ENCODE results near the gene SLC27A6. TPM values are rescaled to one million over a fixed set of nuclear protein-coding genes. Genes with fewer than 3 reads are reported as not detected.
"Not testable (repeated sequence)": the region's sequence is repeated elsewhere in the genome, so short reads cannot be mapped to it uniquely, and the experiment has no call there.

SLC27A6 gene, protein sequence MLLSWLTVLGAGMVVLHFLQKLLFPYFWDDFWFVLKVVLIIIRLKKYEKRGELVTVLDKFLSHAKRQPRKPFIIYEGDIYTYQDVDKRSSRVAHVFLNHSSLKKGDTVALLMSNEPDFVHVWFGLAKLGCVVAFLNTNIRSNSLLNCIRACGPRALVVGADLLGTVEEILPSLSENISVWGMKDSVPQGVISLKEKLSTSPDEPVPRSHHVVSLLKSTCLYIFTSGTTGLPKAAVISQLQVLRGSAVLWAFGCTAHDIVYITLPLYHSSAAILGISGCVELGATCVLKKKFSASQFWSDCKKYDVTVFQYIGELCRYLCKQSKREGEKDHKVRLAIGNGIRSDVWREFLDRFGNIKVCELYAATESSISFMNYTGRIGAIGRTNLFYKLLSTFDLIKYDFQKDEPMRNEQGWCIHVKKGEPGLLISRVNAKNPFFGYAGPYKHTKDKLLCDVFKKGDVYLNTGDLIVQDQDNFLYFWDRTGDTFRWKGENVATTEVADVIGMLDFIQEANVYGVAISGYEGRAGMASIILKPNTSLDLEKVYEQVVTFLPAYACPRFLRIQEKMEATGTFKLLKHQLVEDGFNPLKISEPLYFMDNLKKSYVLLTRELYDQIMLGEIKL
- not detected for total RNA-seq

DNA sequence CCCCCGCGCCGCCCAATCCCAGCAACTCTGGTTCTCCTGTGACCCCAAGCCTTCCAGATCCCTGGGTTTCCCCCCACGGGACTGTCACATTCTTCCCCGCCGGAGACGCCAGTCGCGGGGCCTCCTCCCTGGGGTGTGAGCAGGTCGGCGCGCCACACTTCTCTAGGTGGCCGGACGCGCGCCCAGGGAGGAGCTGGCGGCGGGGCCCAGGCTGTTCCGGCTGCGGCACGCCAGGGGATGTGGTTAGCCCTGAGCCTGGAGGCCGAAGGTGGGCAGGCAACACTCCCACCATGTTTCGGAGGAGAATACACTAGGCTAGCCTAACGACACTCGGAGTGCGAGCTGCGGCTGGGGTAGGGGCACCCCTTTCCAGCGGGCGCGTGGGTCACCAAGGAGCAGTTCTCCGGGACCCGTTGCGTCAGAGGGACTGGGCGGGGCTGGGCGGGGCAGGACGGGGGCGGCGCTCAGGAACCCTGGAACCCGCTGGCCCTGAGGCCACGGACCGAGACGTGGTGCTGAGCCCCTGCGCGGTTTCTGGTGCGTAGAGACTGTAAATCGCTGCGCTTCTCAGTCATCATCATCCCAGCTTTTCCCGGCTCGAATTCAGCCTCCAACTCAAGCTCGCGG is at the start of gene SLC27A6:
Gene SLC27A6 (plus strand): TSS at position 478 of the 627 bp plus-strand sequence. CDS start 650 bp downstream, outside the sequence.
- DNase-seq (ENCODE audit: low spot score in 2 of 2) (no peak), ATAC-seq (no peak)
- no peak within 1 kb of the TSS for H3K27ac Mint-ChIP-seq
- H3K36me3 Mint-ChIP-seq = peaks cover 0 to 21% of the 10 kb centered on the region in 2 donors
- peaks cover 6 to 15% of the 10 kb centered on the region in 2 donors for H3K9me3 Mint-ChIP-seq

DNA sequence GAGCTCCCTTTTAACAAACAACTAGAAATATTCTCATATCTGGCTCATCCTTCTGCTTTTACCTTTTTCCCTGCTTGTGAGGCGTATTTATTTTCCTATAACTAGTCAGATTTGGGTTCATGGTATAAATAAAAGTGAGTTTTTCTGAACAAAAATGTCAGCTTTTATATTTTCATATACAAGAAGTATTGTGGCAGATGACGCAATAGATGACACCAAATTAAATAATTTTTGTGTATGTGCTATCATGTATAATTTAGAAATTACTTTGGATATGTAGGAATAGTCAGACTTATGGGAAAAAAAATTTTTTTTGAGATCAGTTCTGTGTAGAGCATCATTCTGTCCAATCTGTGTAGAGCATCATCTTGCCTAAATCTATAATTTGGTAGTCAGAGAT is 45.7 kb upstream of the SLC27A6 start:
- H3K9me3 Mint-ChIP-seq = no peaks in the 10 kb centered on the region
- no peaks in the 10 kb centered on the region for H3K36me3 Mint-ChIP-seq
- ATAC-seq (no peak), DNase-seq (ENCODE audit: low spot score in 2 of 2) (no peak)
- no peak overlapping the region for H3K27ac Mint-ChIP-seq

DNA sequence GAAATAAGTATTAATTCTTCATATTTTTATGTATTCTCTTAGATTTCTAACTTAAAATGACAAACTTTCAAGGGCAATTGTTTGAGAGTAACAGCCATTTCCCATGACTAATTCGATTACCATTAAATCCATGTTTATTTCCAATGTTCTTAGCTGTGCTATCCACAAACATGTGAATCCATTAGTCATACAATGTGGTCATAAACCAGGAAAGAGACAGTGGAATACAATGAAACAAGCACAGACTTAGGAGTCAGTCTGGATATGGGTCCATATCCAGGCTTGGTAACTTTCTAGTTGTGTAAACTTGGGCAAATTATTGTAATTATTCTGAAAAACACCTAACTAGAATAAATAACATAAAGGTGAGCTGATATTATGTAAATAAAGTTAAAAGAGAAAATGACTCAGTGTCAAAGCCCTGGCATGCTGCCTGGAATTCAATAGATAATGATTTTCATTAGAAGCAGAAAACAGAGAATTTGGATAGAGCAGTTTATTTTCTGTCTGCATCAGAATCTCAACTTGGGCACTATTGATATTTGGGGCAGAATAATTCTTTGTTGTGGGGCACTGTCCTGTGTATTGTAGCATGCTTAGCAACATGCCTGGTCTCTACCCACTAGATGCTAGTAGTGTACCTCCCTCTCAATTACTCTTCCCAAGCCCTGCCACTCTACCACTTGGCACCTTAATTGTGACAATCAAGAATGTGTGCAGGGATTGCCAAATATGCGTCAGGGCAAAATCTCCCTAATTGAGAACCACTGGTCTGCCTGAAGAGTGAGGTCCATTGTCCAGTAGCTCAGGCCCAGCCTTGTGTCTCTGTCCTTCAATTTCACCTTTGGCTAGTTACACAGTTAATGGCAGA is 44.7 kb upstream of the SLC27A6 start:
- no peak overlapping the region for H3K27ac Mint-ChIP-seq
- no peaks in the 10 kb centered on the region for H3K9me3 Mint-ChIP-seq
- H3K36me3 Mint-ChIP-seq = no peaks in the 10 kb centered on the region
- DNase-seq (ENCODE audit: low spot score in 2 of 2) (no peak), ATAC-seq (no peak)

DNA sequence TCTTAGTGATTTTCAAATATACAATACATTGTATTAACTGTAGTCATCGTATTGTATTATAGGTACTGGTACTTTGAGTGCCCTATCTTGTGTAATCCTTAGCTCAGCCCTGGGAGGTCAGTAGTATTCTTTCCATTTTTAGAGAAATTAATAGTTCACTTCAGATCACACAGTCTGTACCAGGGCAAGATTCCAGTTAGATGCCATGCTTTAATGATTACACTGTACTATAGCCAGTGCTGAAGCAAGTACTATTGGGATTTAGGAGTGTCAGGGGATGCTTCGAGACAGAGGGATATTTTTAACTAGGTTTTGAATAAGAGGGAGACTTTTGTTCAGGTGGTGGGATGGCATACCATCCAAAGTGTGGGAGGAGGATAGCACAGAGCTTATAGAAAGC is 41.0 kb upstream of the SLC27A6 start:
- ATAC-seq (no peak), DNase-seq (ENCODE audit: low spot score in 2 of 2) (no peak)
- no peak overlapping the region for H3K27ac Mint-ChIP-seq

DNA sequence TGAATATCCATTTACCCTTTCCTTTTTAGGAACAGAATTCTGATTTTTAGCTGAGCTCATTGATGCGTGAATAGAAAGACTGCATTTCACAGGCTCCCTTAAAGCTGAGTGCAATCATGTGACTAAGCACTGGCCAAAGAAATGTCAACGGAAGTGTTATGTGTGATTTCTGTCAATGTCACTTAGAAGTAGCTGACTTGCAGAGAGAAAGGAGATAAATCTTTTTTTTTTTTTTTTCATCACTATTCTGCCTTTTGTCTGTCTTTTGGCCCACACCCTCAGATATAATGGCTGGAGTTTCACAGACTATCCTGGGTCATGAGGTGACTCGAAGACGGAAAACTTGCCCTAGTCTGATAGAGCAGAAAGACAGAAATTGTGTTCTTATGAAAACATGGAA is 39.3 kb upstream of the SLC27A6 start:
- Mint-ChIP-seq H3K36me3 (no peaks in the 10 kb centered on the region), H3K9me3 (no peaks in the 10 kb centered on the region), H3K27ac (no peak overlapping the region)
- DNase-seq (ENCODE audit: low spot score in 2 of 2) (no peak), ATAC-seq (no peak)

More for the DNA sequence above, 41.0 kb upstream of the SLC27A6 start:
- no peaks in the 10 kb centered on the region for H3K9me3 Mint-ChIP-seq
- H3K36me3 Mint-ChIP-seq = no peaks in the 10 kb centered on the region

GRCh38 chr5:128927644-128928043 is 37.6 kb upstream of the SLC27A6 start:
- ATAC-seq (no peak), DNase-seq (ENCODE audit: low spot score in 2 of 2) (no peak)
- Mint-ChIP-seq H3K27ac (no peak overlapping the region), H3K36me3 (no peaks in the 10 kb centered on the region), H3K9me3 (no peaks in the 10 kb centered on the region)

DNA sequence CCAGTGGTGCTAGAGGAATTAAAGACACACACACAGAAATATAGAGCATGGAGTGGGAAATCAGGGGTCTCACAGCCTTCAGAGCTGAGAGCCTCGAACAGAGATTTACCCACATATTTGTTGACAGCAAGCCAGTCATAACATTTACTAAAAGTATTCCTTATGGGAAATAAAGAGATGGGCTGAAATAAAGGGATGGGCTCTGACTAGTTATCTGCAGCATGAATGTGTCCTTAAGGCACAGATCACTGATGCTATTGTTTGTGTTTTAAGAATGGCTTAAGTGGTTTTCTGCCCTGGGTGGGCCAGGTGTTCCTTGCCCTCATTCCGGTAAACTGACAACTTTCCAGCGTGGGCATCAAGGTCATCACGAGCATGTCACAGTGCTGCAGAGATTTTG is 33.1 kb upstream of the SLC27A6 start:
- ATAC-seq; H3K27ac Mint-ChIP-seq; H3K36me3 Mint-ChIP-seq; DNase-seq (ENCODE audit: low spot score in 2 of 2); H3K9me3 Mint-ChIP-seq: not testable (repeated sequence)

GRCh38 chr5:128943100-128943499 is 22.2 kb upstream of the SLC27A6 start:
- not testable (repeated sequence) for H3K36me3 Mint-ChIP-seq; DNase-seq (ENCODE audit: low spot score in 2 of 2); H3K27ac Mint-ChIP-seq; ATAC-seq
- peaks cover 13 to 18% of the 10 kb centered on the region in 2 donors for H3K9me3 Mint-ChIP-seq

DNA sequence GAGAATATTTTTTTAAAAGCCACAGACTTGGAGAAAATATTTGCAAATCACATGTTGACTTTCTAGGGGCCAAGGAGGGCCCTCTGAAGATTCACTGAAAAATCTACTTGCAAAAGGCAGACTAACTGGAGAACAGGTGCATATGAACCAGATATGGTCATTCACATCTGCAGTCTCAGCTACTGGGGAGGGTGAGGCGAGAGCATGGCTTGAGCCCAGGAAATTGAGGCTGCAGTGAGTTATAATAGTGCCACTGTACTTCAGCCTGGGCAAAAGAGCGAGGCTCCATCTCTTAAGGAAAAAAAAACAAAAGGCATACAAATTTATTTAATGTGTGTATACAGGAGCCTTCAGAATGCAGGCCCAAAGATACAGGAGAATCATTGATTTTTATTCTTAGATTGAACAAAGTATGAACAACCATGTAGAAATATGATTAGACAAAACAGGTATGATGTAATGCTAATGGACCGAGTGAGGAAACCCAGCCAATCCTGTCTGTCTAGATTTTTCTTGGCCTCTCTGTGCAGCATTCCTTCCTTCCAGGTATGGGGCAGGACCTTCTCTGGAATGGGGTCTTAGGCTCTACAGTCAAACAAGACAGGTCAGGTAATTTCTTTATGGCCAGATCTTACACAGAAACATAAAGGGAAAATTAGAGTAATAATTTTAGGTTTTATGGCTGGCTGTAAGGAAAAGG is 15.3 kb upstream of the SLC27A6 start:
- no peak for ATAC-seq
- Mint-ChIP-seq H3K9me3 (peaks cover 5% of the 10 kb centered on the region in 2 donors), H3K27ac (no peak overlapping the region)

DNA sequence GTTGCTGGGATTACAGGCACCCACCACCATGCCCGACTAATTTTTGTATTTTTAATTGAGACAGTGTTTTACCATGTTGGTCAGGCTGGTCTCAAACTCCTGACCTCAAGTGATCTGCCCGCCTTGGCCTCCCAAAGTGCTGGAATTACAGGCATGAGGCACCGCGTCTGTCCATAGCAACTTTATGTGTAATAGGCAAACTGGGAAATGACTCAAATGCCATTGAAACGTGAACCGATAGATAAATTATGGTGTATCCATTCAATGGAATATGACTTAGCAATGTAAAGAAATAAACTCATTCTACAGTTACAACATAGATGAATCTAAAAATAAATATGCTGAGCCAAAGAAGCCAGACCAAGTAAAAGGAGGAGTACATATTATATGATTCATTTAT is 14.0 kb upstream of the SLC27A6 start:
- not testable (repeated sequence) for H3K36me3 Mint-ChIP-seq; H3K9me3 Mint-ChIP-seq; DNase-seq (ENCODE audit: low spot score in 2 of 2); ATAC-seq; H3K27ac Mint-ChIP-seq

More for the DNA sequence above, 15.3 kb upstream of the SLC27A6 start:
- H3K36me3 Mint-ChIP-seq = no peaks in the 10 kb centered on the region
- DNase-seq (ENCODE audit: low spot score in 2 of 2) = no peak

DNA sequence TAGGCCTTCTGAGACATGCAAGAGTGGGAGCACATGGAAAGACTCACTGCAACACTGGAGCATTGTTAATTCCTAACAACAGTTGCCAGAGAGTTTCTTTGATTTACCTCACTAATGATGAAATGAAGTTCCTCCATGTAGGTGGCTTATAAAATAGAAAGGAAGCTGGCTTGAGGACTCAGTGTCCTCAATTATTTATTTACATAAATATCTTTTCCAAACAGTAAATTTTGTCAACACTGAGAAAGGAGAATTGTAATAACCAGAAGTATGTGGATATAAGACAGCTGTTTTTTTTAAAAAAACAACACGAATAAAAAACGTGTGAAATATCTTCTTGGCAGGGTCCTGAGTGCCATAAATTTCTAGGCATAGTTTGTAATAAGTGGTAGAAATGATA is 9.1 kb upstream of the SLC27A6 start:
- H3K36me3 Mint-ChIP-seq = peaks cover 0 to 9% of the 10 kb centered on the region in 2 donors

GRCh38 chr5:128962211-128962610 is 3.1 kb upstream of the SLC27A6 start:
- Mint-ChIP-seq H3K9me3 (peaks cover 12 to 28% of the 10 kb centered on the region in 2 donors), H3K27ac (no peak overlapping the region), H3K36me3 (peaks cover 0 to 21% of the 10 kb centered on the region in 2 donors)
- no peak for ATAC-seq
- no peak for DNase-seq (ENCODE audit: low spot score in 2 of 2)

More for the DNA sequence above, 9.1 kb upstream of the SLC27A6 start:
- H3K9me3 Mint-ChIP-seq = peaks cover 7 to 26% of the 10 kb centered on the region in 2 donors
- no peak overlapping the region for H3K27ac Mint-ChIP-seq
- no peak for ATAC-seq
- no peak for DNase-seq (ENCODE audit: low spot score in 2 of 2)

DNA sequence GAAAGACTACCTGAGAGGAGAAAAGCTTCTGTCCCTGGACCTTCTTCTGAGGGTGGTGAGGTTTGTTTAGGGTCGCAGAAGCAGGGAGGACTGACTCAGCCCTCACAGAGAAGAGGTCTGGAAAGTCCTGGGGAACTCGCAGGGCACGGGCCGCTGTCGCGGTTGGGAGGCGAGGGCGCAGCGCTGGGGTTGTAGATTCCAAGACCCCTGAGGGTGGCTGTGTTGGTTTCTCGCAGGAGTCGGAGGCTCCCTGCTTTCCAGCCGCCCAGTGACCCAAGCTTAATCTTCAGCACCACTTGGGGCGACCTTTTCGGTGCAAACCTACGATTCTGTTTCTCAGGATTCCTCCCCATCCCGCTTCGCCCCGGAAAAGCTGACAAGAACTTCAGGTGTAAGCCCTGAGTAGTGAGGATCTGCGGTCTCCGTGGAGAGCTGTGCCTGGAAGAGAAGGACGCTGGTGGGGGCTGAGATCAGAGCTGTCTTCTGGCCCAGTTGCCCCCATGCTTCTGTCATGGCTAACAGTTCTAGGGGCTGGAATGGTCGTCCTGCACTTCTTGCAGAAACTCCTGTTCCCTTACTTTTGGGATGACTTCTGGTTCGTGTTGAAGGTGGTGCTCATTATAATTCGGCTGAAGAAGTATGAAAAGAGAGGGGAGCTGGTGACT is 482 bp downstream of the SLC27A6 start:
- Mint-ChIP-seq H3K27ac (no peak overlapping the region), H3K36me3 (peaks cover 0 to 19% of the 10 kb centered on the region in 2 donors), H3K9me3 (peaks cover 10 to 11% of the 10 kb centered on the region in 2 donors)
- DNase-seq (ENCODE audit: low spot score in 2 of 2) (no peak), ATAC-seq (no peak)

DNA sequence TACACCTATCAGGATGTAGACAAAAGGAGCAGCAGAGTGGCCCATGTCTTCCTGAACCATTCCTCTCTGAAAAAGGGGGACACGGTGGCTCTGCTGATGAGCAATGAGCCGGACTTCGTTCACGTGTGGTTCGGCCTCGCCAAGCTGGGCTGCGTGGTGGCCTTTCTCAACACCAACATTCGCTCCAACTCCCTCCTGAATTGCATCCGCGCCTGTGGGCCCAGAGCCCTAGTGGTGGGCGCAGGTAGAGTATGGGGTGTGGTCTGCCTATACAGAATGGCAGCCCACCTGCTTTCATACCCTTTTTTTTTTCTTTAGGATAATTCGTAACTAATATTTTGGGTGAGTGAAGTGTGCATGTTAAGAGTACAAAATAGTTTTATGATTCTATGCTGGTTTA is 1.1 kb downstream of the SLC27A6 start:
- H3K9me3 Mint-ChIP-seq = peaks cover 11% of the 10 kb centered on the region in 2 donors
- ATAC-seq = no peak
- no peak overlapping the region for H3K27ac Mint-ChIP-seq
- peaks cover 0 to 17% of the 10 kb centered on the region in 2 donors for H3K36me3 Mint-ChIP-seq
- no peak for DNase-seq (ENCODE audit: low spot score in 2 of 2)

DNA sequence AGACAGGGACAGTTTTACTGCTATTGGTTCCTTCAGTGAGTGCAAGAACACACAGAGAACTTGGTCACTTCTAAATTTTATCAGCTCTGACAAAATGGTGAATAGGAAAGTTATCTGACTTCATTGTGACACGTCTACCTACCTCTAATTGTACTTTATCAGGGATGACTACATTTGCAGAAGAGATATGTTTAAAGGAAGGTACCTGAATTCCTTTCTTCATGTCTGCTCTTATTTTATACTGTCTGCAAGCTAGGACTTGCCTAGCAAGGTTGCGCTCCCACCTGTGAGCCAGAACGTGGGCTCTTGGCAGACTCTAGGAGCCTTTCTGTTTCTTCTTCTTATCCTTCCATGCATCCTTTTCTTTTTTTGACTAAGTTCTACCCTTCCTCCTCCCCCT is 1.6 kb downstream of the SLC27A6 start:
- DNase-seq (ENCODE audit: low spot score in 2 of 2) (no peak), ATAC-seq (no peak)
- peaks cover 11 to 12% of the 10 kb centered on the region in 2 donors for H3K9me3 Mint-ChIP-seq
- H3K27ac Mint-ChIP-seq = no peak overlapping the region
- peaks cover 0 to 13% of the 10 kb centered on the region in 2 donors for H3K36me3 Mint-ChIP-seq

Measured in activated naive CD4-positive, alpha-beta T cell treated with anti-CD3 and anti-CD28 coated beads, Interleukin-2, amount 50 U/mL, for 72 hours (primary cell).